ENCODE measurements around the gene STRIP2.
"Not testable (repeated sequence)": the region's sequence is repeated elsewhere in the genome, so short reads cannot be mapped to it uniquely, and the experiment has no call there.

The STRIP2 gene

GRCh38 chr7:129529643-129530042 is 95.4 kb downstream of the STRIP2 start:
- Histone ChIP-seq H3K27me3 (ENCODE audit: insufficient read depth, low read length) (no peaks in the 10 kb centered on the region), H3K4me3 (ENCODE audit: low read depth, low read length) (no peak overlapping the region), H3K36me3 (ENCODE audit: insufficient read depth, low read length) (no peaks in the 10 kb centered on the region), H3K27ac (ENCODE audit: low read depth, low read length) (no peak overlapping the region), H3K79me2 (ENCODE audit: control insufficient read depth, insufficient read depth, low read length, unreplicated experiment) (no peaks in the 10 kb centered on the region), H2AFZ (ENCODE audit: low read length, unreplicated experiment) (no peak overlapping the region), H3K4me1 (ENCODE audit: control insufficient read depth, insufficient read depth, low read length, unreplicated experiment) (no peaks in the 10 kb centered on the region)

DNA sequence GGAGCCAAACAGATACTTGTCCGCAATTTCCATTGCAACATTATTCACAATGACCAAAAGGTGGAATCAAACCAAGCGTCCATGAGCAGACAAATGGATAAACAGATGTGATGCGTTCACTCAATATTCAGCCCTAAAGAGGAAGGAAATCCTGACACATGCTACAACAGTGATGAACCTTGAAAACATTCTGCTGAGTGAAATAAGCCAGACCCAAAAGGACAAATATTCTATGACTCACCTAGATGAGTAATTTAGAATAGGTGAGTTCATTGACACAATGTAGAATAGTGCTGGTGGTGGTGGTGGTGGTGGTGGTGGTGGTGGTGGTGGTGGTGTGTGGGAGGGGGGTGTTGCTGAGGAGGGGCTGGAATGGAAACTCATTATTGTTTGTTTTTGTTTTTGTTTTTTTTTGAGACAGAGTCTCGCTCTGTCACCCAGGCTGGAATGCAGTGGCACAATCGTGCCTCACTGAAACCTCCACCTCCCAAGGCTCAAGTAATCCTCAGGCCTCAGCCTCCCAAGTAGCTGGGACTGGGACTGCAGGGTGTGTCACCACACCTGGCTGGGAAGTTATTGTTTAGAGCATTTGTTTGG is 96.7 kb downstream of the STRIP2 start:
- H3K27ac ChIP-seq (ENCODE audit: low read depth, low read length), result no peak overlapping the region
- no peak overlapping the region for H3K4me3 ChIP-seq (ENCODE audit: low read depth, low read length)
- no peaks in the 10 kb centered on the region for H3K4me1 ChIP-seq (ENCODE audit: control insufficient read depth, insufficient read depth, low read length, unreplicated experiment)
- no peaks in the 10 kb centered on the region for H3K36me3 ChIP-seq (ENCODE audit: insufficient read depth, low read length)
- H3K27me3 ChIP-seq (ENCODE audit: insufficient read depth, low read length), result no peaks in the 10 kb centered on the region
- H3K79me2 ChIP-seq (ENCODE audit: control insufficient read depth, insufficient read depth, low read length, unreplicated experiment), result no peaks in the 10 kb centered on the region
- H2AFZ ChIP-seq (ENCODE audit: low read length, unreplicated experiment), result no peak overlapping the region

- Histone ChIP-seq H3K27ac (ENCODE audit: low read depth, low read length) (no peak overlapping the region), H3K4me1 (ENCODE audit: control insufficient read depth, insufficient read depth, low read length, unreplicated experiment) (no peaks in the 10 kb centered on the region), H3K79me2 (ENCODE audit: control insufficient read depth, insufficient read depth, low read length, unreplicated experiment) (no peaks in the 10 kb centered on the region), H3K4me3 (ENCODE audit: low read depth, low read length) (no peak overlapping the region), H2AFZ (ENCODE audit: low read length, unreplicated experiment) (no peak overlapping the region), H3K36me3 (ENCODE audit: insufficient read depth, low read length) (no peaks in the 10 kb centered on the region), H3K27me3 (ENCODE audit: insufficient read depth, low read length) (no peaks in the 10 kb centered on the region)
Measured at GRCh38 chr7:129531721-129532120, 97.5 kb downstream of the STRIP2 start.

- no peaks in the 10 kb centered on the region for H3K79me2 ChIP-seq (ENCODE audit: control insufficient read depth, insufficient read depth, low read length, unreplicated experiment)
- no peaks in the 10 kb centered on the region for H3K36me3 ChIP-seq (ENCODE audit: insufficient read depth, low read length)
- no peak overlapping the region for H3K4me3 ChIP-seq (ENCODE audit: low read depth, low read length)
- H3K4me1 ChIP-seq (ENCODE audit: control insufficient read depth, insufficient read depth, low read length, unreplicated experiment), result no peaks in the 10 kb centered on the region
- no peak overlapping the region for H2AFZ ChIP-seq (ENCODE audit: low read length, unreplicated experiment)
- H3K27ac ChIP-seq (ENCODE audit: low read depth, low read length), result no peak overlapping the region
- no peaks in the 10 kb centered on the region for H3K27me3 ChIP-seq (ENCODE audit: insufficient read depth, low read length)
Measured at GRCh38 chr7:129532375-129532774, 98.1 kb downstream of the STRIP2 start.

DNA sequence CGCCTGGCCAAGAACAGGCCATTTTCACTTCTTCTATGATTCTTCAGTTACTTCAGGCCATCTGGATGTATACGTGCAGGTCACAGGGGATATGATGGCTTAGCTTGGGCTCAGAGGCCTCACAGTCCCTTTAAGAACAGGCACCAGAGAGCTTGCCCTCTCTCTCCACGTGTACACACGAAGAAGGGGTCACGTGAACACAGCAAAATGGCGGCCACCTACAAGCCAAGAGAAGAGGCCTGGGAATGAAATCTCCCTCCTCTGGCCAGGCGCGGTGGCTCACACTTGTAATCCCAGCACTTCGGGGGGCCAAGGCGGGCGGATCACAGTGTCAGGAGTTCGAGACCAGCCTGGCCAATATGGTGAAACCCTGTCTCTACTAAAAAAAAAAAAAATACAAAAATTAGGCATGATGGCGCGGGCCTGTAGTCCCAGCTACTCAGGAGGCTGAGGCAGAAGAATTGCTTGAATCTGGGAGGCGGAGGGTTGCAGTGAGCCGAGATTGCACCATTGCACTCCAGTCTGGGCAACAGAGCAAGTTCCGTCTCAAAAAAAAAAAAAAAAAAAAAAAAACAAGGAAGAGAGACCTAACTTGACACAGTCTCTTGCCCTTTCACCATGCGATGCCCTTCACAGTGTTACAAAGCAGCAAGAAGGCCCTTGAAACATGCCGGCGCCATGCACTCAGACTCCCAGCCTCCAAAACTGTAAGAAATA is 100.5 kb downstream of the STRIP2 start:
- H3K27ac ChIP-seq (ENCODE audit: low read depth, low read length); H3K4me3 ChIP-seq (ENCODE audit: low read depth, low read length); H3K79me2 ChIP-seq (ENCODE audit: control insufficient read depth, insufficient read depth, low read length, unreplicated experiment); H3K27me3 ChIP-seq (ENCODE audit: insufficient read depth, low read length); H3K36me3 ChIP-seq (ENCODE audit: insufficient read depth, low read length); H2AFZ ChIP-seq (ENCODE audit: low read length, unreplicated experiment); H3K4me1 ChIP-seq (ENCODE audit: control insufficient read depth, insufficient read depth, low read length, unreplicated experiment): not testable (repeated sequence)

GRCh38 chr7:129535896-129536295 is 101.7 kb downstream of the STRIP2 start:
- no peak overlapping the region for H2AFZ ChIP-seq (ENCODE audit: low read length, unreplicated experiment)
- no peaks in the 10 kb centered on the region for H3K36me3 ChIP-seq (ENCODE audit: insufficient read depth, low read length)
- H3K27ac ChIP-seq (ENCODE audit: low read depth, low read length), result no peak overlapping the region
- H3K4me3 ChIP-seq (ENCODE audit: low read depth, low read length), result no peak overlapping the region
- no peaks in the 10 kb centered on the region for H3K27me3 ChIP-seq (ENCODE audit: insufficient read depth, low read length)
- no peaks in the 10 kb centered on the region for H3K79me2 ChIP-seq (ENCODE audit: control insufficient read depth, insufficient read depth, low read length, unreplicated experiment)
- no peaks in the 10 kb centered on the region for H3K4me1 ChIP-seq (ENCODE audit: control insufficient read depth, insufficient read depth, low read length, unreplicated experiment)

DNA sequence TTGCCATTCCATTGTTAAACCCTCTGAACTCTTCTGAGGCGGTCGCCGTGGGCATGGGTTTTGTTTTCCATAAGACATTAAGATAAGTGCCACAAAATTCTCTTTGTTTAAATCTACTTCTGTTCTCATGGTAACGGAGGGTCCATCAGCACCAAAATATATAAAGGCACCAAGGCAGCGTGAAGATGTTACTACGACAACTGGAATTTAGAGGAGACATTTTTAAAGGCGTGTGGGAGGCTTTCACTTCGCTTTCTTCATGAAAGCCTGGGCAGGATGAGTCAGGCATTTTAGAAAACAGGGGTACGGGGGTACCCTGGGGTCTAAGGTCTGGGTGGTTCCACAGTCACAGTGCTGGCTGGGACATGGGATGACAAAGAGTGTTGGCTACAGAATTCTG is 102.1 kb downstream of the STRIP2 start:
- Histone ChIP-seq H3K79me2 (ENCODE audit: control insufficient read depth, insufficient read depth, low read length, unreplicated experiment) (no peaks in the 10 kb centered on the region), H3K4me1 (ENCODE audit: control insufficient read depth, insufficient read depth, low read length, unreplicated experiment) (no peaks in the 10 kb centered on the region), H2AFZ (ENCODE audit: low read length, unreplicated experiment) (no peak overlapping the region), H3K36me3 (ENCODE audit: insufficient read depth, low read length) (no peaks in the 10 kb centered on the region), H3K27me3 (ENCODE audit: insufficient read depth, low read length) (no peaks in the 10 kb centered on the region), H3K4me3 (ENCODE audit: low read depth, low read length) (no peak overlapping the region), H3K27ac (ENCODE audit: low read depth, low read length) (no peak overlapping the region)
